ENCODE data around the gene TRIM47. TPM values are rescaled to one million over a fixed set of nuclear protein-coding genes. Genes with fewer than 3 reads are reported as not detected.
A peak's percentile ranks its signal among the peaks of the same experiment; 100 is the strongest.

TRIM47 gene
- total and polyA plus RNA-seq, 2 of the 13 experiments (the other 11 are each of a cell fraction or from before 2014, with no cell fraction given), result 33.5 to 82.0 TPM

DNA sequence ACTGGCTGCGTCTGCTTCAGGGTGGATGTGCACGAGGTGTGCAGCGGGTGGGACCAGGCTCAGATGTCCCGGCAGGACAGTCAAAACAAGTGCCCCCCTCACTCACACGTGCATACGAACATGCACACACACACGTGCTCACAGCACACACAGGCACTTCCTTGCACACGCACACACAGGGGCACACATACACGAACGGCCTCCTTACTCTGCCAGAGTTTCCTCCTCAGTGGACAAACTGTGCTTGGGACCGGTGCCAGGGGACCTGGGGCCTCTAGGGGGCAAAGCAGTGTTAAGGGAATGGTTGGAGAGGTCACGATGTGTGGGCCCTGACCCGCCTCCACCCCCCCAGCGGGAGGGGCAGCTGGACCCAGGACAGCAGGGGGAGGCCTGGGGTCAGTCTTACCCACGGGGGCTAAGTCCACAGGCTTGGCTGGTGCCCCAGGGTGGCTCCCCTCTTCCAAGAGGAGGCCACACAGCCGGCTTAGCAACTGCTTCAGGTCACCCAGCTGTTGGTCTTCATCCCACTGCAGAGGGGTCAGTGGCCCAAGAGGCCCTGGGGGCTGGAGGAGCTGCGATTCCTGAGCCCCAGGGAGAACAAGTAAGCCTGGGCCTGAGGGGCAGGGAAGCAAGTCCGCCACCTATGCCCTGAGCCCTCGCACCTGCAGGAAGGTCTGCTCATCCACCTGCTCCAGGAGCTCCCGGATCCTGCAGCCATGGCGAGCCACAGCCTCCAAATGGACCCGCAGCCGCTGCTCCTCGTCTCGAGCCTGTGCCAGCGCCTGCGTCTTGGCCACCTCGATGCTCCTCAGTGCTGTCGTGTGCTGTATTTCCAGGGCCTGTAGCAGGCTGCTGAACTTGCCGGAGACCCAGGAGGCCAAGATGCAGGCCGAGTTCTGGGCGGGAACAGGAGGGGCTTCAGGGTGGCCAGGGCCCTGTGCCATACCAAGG, 13.5 kb upstream of the TRIM47 start (continued):
- TF ChIP-seq, protein P1, sequence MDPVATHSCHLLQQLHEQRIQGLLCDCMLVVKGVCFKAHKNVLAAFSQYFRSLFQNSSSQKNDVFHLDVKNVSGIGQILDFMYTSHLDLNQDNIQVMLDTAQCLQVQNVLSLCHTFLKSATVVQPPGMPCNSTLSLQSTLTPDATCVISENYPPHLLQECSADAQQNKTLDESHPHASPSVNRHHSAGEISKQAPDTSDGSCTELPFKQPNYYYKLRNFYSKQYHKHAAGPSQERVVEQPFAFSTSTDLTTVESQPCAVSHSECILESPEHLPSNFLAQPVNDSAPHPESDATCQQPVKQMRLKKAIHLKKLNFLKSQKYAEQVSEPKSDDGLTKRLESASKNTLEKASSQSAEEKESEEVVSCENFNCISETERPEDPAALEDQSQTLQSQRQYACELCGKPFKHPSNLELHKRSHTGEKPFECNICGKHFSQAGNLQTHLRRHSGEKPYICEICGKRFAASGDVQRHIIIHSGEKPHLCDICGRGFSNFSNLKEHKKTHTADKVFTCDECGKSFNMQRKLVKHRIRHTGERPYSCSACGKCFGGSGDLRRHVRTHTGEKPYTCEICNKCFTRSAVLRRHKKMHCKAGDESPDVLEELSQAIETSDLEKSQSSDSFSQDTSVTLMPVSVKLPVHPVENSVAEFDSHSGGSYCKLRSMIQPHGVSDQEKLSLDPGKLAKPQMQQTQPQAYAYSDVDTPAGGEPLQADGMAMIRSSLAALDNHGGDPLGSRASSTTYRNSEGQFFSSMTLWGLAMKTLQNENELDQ (CRISPR knock-in tag; IDR thresholded peaks at IDR 0.05; ENCODE audit: borderline replicate concordance), result peak; percentile 45; the same call in 1 of the 2 replicates
- peak; percentile 64; the same call in 1 of the 2 replicates for TF ChIP-seq ZNF557 (CRISPR knock-in tag; IDR thresholded peaks at IDR 0.05)
- no peak for TF ChIP-seq CBX2 (IDR thresholded peaks at IDR 0.05; ENCODE audit: low read depth, low read length)
- TF ChIP-seq CBX2 (CRISPR knock-in tag; IDR thresholded peaks at IDR 0.05; ENCODE audit: low read depth), result 0 out of 2 replicates have a peak, but pooled peaks have one; percentile 54
- TF ChIP-seq GATAD2A (CRISPR knock-in tag; IDR thresholded peaks at IDR 0.05), result peak; percentile 84
- no peak; the same call in 1 of the 2 replicates for TF ChIP-seq ZFYVE20 (CRISPR knock-in tag; IDR thresholded peaks at IDR 0.05; ENCODE audit: borderline replicate concordance, low read depth)
- peak; percentile 44; the same call in 1 of the 2 replicates for TF ChIP-seq NFYB (CRISPR knock-in tag; IDR thresholded peaks at IDR 0.05)
- peak; percentile 69 for TF ChIP-seq THAP11 (CRISPR knock-in tag; IDR thresholded peaks at IDR 0.05)
- TF ChIP-seq, protein P2, sequence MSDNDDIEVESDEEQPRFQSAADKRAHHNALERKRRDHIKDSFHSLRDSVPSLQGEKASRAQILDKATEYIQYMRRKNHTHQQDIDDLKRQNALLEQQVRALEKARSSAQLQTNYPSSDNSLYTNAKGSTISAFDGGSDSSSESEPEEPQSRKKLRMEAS (IDR thresholded peaks at IDR 0.05), result peak; percentile 78
- TF ChIP-seq MIER3 (CRISPR knock-in tag; IDR thresholded peaks at IDR 0.05; ENCODE audit: borderline replicate concordance), result 0 out of 2 replicates have a peak, but pooled peaks have one; percentile 47
- TF ChIP-seq, protein P3, sequence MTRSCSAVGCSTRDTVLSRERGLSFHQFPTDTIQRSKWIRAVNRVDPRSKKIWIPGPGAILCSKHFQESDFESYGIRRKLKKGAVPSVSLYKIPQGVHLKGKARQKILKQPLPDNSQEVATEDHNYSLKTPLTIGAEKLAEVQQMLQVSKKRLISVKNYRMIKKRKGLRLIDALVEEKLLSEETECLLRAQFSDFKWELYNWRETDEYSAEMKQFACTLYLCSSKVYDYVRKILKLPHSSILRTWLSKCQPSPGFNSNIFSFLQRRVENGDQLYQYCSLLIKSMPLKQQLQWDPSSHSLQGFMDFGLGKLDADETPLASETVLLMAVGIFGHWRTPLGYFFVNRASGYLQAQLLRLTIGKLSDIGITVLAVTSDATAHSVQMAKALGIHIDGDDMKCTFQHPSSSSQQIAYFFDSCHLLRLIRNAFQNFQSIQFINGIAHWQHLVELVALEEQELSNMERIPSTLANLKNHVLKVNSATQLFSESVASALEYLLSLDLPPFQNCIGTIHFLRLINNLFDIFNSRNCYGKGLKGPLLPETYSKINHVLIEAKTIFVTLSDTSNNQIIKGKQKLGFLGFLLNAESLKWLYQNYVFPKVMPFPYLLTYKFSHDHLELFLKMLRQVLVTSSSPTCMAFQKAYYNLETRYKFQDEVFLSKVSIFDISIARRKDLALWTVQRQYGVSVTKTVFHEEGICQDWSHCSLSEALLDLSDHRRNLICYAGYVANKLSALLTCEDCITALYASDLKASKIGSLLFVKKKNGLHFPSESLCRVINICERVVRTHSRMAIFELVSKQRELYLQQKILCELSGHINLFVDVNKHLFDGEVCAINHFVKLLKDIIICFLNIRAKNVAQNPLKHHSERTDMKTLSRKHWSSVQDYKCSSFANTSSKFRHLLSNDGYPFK (CRISPR knock-in tag; IDR thresholded peaks at IDR 0.05; ENCODE audit: borderline replicate concordance), result no peak
- peak; percentile 63 for TF ChIP-seq ZNF30 (CRISPR knock-in tag; IDR thresholded peaks at IDR 0.05)
- TF ChIP-seq, protein P4, sequence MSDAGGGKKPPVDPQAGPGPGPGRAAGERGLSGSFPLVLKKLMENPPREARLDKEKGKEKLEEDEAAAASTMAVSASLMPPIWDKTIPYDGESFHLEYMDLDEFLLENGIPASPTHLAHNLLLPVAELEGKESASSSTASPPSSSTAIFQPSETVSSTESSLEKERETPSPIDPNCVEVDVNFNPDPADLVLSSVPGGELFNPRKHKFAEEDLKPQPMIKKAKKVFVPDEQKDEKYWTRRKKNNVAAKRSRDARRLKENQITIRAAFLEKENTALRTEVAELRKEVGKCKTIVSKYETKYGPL (CRISPR knock-in tag; IDR thresholded peaks at IDR 0.05), result no peak
- no peak for TF ChIP-seq SMAD1 (CRISPR knock-in tag; IDR thresholded peaks at IDR 0.05; ENCODE audit: borderline replicate concordance, low read depth)
- no peak for TF ChIP-seq CC2D1A (CRISPR knock-in tag; IDR thresholded peaks at IDR 0.05)
- TF ChIP-seq, protein P5, sequence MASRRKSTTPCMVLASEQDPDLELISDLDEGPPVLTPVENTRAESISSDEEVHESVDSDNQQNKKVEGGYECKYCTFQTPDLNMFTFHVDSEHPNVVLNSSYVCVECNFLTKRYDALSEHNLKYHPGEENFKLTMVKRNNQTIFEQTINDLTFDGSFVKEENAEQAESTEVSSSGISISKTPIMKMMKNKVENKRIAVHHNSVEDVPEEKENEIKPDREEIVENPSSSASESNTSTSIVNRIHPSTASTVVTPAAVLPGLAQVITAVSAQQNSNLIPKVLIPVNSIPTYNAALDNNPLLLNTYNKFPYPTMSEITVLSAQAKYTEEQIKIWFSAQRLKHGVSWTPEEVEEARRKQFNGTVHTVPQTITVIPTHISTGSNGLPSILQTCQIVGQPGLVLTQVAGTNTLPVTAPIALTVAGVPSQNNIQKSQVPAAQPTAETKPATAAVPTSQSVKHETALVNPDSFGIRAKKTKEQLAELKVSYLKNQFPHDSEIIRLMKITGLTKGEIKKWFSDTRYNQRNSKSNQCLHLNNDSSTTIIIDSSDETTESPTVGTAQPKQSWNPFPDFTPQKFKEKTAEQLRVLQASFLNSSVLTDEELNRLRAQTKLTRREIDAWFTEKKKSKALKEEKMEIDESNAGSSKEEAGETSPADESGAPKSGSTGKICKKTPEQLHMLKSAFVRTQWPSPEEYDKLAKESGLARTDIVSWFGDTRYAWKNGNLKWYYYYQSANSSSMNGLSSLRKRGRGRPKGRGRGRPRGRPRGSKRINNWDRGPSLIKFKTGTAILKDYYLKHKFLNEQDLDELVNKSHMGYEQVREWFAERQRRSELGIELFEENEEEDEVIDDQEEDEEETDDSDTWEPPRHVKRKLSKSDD (CRISPR knock-in tag; IDR thresholded peaks at IDR 0.05; ENCODE audit: low read depth), result peak; percentile 23; the same call in 1 of the 2 replicates

Data from HepG2 (cell line).